H54 (cell line): ENCODE data around the gene HPSE.
A peak's percentile ranks its signal among the peaks of the same experiment; 100 is the strongest.

ENCODE experiments used
- DNase-seq: peaks from one replicate; pipeline ENCODE4 v3.0.0; 2011; ENCODE audit warnings: low spot score, mixed read lengths; ENCODE audit not compliant: insufficient read length
- FAIRE-seq: peaks from 3 replicates; lab custom pipeline; 2011; peaks lifted over from hg19 to GRCh38; lab: Jason Lieb, UNC
- POLR2A ChIP-seq: IDR thresholded peaks from 2 replicates; pipeline ENCODE4 v1.6.1; 2011; ENCODE audit warnings: low read depth, mild to moderate bottlenecking, low read length

The HPSE gene

DNA sequence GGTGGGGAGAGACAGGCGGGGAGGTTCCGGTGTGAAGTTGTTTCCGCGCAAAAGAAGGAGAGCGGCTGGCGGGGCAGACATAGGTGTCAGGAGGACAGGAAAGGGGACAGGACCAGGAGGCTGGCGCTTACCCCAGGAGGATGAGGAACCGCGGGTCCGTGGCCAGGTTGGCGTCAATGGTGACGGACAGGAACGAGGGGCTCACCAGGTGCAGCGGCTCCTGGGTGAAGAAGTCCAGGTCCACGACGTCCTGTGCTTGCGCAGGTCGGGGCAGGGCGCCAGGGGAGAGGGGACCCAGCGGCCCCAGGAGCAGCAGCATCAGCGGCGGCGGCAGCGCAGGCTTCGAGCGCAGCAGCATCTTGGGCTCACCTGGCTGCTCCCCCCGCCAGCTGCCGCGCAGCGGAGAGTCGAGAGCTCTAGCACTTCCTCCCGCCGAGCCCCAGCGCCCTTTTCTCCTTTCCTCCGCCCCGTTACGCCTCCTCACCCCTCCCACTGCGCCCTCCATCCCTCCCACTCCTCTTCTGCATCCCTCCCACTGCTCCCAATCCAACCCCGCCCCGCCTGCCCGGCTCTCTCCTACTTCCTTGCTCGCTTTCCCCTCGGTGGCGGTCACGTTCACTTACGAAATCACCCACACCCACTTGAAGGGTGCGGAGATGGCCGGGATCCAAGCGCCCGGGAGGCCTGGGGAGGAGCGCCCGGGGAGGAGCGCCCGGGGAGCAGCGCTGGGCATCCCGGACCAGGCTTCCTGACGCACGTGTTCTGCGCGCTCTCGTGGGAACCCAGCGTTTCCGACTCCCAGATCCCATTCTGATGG, at the start of gene HPSE:
TSS of gene HPSE (minus strand) at position 424 of the 817 bp plus-strand sequence. CDS start at position 358, 66 bp downstream.
- TF ChIP-seq POLR2A = no peak
- peak; percentile 51 for DNase-seq
- no peak for FAIRE-seq

DNA sequence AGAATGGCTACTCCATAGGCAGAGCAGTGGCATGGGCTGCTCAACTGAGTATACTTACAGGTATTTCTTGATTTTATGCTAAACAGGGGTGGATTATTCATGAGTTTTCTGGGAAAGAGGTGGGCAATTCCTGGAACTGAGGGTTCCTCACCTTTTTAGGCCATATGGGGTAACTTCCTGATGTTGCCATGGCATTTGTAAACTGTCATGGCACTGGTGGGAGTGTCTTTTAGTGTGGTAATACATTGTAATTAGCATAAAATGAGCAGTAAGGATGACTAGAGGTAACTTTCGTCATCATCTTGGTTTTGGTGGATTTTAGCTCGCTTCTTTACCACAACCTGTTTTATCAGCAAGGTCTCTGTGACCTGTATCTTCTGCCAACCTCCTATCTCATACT, 48.2 kb upstream of the HPSE start:
- FAIRE-seq = no peak
- no peak for DNase-seq
- no peak for TF ChIP-seq POLR2A

DNA sequence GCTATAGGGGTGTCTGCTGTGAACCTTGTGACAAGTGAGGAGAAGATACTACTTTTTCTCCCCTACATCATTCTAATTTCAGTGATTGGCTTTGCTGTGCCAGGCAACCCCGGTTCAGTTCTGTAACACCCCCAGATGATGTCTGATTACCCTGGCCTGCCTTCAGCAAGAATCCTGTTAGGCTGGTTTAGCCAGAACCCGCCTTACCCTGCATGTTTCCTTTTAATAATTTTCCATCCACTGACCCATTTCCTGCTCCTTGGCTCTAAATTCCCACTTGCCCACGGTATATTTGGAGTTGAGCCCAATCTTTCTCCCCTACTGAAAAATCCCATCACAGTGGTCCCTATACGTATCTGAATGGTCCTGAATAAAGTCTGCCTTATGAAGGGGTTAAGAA, 46.5 kb upstream of the HPSE start:
- no peak for TF ChIP-seq POLR2A
- FAIRE-seq = no peak

DNA sequence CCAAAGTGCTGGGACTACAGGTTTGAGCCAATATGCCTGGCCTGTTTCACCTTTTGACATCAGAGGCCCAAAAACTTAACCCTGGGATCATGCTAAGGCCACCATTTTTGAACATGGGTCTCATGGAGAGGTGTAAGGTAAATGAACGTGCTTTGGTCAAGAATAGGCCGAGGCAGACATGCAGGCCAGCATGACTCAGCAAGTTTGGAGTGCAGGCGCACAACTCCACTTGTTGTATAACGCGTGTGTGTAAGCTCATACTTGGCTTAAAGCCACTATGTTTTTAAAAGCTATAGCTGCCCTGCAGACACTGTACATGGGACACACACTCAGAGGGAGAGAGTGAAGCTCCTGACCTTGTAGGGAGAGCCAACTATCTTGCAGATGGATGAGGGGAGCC, 43.8 kb upstream of the HPSE start:
- FAIRE-seq (no peak), DNase-seq (no peak)
- TF ChIP-seq POLR2A = no peak

More for the DNA sequence above, 46.5 kb upstream of the HPSE start:
- no peak for DNase-seq

DNA sequence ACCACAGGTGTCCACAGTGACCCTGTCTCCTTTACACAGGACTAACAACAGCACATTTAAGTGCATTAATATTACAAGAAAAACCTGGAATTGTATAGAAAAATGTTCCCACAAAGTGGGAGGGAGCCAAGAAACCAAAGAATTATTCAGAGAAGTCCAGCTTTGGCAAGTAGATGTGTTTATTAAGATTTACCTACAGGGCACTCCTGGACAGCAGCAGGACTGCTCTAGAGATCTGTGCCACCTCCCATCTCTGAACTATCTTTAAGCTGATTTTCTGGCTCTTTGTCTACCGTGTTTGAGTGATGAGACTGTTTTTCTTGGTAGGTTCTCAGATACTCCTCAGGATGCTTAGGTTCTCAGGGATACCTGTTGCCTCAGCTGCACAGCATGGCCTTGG, 38.3 kb upstream of the HPSE start:
- TF ChIP-seq POLR2A = no peak
- no peak for DNase-seq
- FAIRE-seq = no peak

DNA sequence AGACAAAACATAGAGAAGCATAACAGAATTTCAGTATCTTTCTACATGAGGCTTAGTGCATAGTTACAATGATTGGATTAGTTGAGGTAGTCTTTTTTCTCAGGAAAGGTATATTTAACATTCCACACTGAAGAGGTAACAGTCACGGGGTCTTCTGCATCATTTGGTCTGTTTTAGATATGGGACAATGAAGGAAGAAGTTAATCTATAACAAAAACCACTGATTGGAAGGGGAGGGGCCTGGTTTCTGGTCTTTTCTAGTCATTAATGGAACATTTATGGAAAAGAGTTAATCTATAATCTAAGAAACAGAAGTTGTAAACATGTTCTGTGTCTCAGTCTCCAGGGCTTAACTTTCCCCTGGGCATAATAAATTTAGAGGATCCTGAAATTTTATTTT, 37.3 kb upstream of the HPSE start:
- no peak for TF ChIP-seq POLR2A
- no peak for FAIRE-seq

DNA sequence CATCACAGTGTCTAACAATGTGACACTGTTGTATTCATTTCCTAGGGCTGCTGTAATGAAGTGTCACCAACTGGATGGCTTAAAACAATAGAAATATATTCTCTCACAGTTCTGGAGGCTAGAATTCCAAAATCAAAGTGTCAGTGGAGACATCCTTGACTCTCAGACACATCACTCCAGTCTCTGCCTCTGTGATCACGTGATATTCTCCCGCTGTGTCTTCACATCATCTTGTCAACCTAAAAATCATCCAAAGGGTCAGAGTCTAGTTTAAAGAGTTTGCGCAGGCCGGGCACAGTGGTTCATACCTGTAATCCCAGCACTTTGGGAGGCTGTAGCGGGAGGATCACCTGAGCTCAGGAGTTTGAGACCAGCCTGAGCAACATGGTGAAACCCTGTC, 36.6 kb upstream of the HPSE start:
- FAIRE-seq (no peak), DNase-seq (no peak)
- no peak for TF ChIP-seq POLR2A

More for the DNA sequence above, 37.3 kb upstream of the HPSE start:
- no peak for DNase-seq

DNA sequence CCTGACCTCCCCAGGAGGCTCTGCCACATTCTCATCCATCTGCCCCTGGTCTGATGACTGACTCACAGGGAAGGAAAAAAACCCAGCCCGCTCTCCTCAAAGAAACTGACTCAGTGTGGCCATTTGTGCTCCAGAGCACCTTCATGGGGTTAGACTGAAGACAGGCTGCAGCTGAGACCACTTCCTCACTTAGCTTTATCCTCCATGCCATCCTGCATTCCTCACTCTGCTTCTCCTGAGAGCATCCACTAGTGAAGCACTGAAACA, 35.9 kb upstream of the HPSE start:
- DNase-seq = no peak

DNA sequence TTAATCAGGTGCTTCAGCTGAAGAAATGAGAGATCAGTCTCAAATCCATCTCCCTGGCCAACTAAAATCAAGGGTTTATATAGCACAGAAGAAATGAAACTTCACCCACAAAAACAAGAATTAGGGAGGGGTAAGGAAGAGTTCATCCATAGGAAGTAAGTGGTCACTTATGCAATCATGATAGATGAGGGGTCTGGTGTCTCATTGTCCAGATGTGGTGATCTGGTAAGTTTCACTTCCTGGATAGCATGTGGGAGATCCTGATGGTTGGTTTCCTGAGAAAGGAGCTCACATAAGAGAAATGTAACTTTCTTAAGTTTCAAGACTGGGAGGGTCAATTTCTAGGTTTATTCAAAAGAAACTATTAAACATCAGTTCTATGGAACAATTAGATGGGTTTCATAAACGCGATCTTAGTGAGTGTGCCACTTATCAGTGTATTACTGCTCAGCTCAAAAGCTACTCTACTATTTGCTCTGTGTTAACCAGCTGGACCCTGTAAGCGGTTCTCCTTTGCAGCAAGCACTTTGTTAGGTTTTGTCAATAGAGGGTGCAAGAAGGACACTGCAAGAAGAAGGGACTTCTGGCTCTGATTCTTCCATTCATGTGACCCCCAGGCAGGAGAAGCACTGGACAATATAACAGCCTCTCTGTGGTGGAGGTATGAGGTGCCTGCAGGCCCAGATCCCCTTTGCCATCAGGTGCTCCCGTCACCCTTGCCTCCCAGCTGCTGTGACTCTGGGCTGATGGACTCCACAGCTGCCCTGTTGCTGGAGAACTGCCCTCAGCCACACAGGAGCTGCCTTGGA, 35.4 kb upstream of the HPSE start:
- no peak for TF ChIP-seq POLR2A
- DNase-seq = no peak
- FAIRE-seq = no peak

More for the DNA sequence above, 35.9 kb upstream of the HPSE start:
- no peak for TF ChIP-seq POLR2A
- no peak for FAIRE-seq

DNA sequence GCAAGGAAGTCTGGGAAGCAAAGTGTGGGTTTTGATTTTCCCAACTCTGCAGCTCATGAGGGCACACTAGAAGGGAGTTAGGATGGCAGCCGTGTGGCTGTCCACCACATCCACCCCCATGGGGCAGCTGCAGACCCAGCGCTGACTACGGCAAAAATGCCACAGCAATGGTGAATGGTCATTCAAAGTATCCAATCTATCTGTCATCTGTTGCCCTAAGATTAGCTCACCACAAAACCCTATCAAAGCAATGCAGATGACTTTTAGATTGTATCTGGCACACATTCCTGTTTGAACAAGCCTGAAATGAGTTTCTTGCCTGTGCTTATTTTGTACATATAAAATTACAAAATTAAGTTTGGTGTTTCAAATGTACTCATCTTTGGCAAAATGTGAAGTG, 29.7 kb upstream of the HPSE start:
- FAIRE-seq (no peak), DNase-seq (no peak)
- no peak for TF ChIP-seq POLR2A

DNA sequence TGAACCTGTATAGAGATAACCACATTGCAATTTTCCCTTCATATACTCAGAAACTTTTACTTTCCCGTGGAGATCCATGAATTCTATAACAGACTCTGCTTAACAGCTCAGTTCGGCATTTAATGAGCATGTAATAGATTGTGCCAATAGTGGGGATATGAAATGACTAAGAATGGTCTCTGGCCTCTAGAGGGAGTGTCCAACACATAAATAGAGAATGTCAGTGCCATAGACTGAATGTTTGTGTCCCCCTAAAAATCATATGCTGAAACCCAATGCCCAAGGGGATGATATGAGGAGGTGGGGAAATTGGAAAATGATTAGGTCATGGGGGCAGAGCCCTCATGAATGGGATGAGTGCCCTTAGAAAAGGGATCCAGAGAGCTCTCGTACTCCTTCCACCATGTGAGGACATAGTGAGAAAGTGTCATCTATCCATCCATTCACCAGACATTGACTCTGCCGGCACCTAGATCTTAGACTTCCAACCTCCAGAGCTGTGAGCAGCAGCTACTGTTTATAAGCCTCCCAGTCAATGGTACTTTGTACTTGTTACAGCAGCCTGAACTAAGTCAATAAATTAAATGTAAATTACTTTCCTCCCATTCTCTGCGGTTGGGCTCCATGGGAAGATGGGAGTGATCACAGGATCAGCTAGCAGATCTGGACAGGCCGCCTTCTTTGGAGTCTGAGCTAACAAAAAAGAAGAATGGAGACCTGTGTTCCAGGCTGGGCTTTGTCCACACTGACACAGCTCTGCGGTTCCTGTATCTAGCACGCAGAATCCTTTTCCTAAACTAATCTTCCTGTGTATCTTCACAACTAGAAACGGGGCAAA, 28.1 kb upstream of the HPSE start:
- no peak for FAIRE-seq
- TF ChIP-seq POLR2A = no peak
- DNase-seq = no peak

DNA sequence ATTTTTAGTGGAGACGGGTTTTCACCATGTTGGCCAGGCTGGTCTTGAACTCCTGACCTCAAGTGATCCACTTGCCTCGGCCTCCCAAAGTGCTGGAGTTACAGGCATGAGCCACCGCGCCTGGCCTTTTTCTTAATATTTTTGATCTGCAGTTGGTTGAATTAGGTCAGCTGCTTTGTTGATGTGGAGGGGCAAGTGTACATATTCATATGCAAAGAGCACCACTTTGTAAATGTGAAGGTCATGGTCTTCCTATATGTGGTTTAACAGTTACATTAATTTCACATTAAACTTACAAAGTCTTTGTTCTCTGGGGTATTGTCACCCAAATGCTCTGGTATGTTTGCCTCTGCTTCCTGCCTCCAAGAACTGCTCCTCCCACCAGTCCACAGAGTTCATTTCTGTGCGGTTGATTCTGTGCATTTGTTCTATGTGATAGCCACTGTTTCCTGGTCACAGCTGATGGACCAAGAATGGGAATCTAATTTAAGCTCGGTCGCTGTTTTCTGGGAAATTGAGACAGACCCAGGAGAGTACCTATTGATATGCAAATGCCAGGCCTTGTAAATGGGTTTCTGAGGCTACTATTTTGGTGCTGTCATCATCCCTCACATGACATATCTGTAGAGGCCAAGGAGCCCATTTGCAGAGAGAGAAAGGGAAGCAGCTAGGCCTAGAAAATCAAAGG, 26.9 kb upstream of the HPSE start:
- no peak for TF ChIP-seq POLR2A
- FAIRE-seq = no peak

DNA sequence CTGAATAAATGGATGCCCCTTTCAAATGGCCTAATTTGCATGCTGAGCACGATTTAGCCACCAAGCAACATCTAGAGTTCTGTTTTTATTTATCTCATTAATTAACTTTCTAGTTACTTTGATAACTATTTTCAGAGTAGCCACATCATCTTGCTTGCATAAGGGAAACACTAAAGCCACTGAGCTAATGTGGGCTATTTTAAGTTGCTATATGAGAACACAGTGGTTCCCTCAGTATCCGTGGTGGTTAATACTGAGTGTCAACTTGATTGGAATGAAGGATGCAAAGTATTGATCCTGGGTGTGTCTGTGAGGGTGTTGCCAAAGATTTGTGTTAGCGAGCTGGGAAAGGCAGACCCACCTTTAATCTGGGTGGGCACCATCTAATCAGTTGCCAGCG, 25.4 kb upstream of the HPSE start:
- no peak for TF ChIP-seq POLR2A
- no peak for FAIRE-seq

More for the DNA sequence above, 26.9 kb upstream of the HPSE start:
- DNase-seq = no peak

DNA sequence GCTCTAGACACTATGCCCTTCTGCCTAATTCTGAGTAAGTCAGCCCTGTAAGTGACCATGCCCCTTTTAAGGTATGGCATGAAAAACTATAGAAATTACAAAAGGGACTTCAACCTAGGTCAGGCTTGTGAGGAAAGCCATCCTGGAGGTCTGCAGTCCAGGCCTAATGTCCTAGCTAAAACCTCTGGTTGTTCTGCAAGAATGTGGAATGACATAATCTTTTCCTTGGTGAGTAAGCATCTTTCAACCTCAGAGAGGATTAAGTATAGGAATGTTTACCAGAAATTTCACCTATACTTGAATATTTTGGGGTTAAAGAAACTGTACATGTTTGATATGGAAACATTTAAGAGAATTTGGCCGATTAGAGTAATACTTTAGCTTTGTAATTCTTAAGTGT, 23.8 kb upstream of the HPSE start:
- FAIRE-seq = no peak
- peak; percentile 35 for DNase-seq
- no peak for TF ChIP-seq POLR2A

More for the DNA sequence above, 25.4 kb upstream of the HPSE start:
- DNase-seq = no peak
